GM12874 (cell line): Measurements from ENCODE around the gene AGAP3.

Experiments
- CTCF ChIP-seq: IDR thresholded peaks from 2 replicates; pipeline ENCODE4 v1.5.1; 2011; ENCODE audit warnings: low read depth, mild to moderate bottlenecking, control low read depth, low read length, moderate library complexity; ENCODE audit not compliant: insufficient read depth

Gene AGAP3

GRCh38 chr7:151132461-151133205 lies 46.4 kb downstream of the AGAP3 start:
- TF ChIP-seq CTCF: no peak

DNA sequence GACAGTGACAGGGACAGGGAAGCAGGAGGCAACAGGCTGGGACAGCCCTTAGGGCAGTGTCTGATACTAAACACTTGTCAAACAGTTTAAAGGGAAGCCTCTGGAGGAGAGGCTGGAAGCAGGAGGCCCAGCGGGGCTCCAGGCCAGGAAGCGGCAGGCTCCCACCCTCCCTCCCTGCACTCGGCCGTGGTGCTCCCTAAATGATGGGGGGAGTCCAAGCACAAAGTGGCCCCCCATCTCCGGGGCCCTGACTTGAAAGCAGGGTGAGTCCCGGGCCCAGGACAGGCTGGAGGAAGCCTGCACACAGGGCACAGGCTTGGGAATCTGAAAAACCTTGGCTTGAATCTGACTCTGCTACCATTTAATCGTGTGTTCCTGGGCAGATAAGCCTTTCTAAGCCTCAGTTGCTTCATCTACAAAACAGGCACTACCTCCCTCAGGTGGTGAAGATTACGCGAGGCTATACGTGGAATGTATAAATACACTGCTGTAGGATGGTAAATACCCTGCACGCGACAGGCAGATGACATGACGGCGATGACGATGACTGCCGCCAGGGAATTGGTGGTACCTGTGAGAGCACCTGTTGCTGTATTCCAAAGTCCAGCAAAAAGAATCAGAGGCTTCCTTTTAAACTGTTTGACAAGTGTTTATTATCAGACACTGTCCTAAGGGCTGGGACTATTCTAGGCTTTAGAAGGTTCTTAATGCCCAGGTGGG lies 47.2 kb downstream of the AGAP3 start:
- TF ChIP-seq CTCF: no peak

- TF ChIP-seq CTCF: no peak
Observed at GRCh38 chr7:151133986-151134742, 47.9 kb downstream of the AGAP3 start.

- no peak for TF ChIP-seq CTCF
Observed at GRCh38 chr7:151134743-151135524, 48.7 kb downstream of the AGAP3 start.

DNA sequence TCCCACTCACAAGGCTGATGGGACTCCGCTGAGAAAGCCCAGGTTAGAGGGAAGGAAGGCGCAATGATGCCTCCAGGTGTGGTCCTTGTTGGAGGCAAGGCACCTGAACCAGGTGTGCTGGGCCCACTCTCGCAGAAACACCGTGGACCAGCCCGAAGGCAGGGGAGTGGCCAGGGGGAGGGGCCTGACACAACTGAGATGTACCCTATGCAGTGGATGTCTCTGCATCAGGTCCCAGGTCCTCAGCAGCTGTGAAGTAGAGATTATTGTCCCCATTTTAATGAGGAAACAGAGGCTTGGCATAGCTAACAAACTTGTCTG lies 49.2 kb downstream of the AGAP3 start:
- no peak for TF ChIP-seq CTCF

DNA sequence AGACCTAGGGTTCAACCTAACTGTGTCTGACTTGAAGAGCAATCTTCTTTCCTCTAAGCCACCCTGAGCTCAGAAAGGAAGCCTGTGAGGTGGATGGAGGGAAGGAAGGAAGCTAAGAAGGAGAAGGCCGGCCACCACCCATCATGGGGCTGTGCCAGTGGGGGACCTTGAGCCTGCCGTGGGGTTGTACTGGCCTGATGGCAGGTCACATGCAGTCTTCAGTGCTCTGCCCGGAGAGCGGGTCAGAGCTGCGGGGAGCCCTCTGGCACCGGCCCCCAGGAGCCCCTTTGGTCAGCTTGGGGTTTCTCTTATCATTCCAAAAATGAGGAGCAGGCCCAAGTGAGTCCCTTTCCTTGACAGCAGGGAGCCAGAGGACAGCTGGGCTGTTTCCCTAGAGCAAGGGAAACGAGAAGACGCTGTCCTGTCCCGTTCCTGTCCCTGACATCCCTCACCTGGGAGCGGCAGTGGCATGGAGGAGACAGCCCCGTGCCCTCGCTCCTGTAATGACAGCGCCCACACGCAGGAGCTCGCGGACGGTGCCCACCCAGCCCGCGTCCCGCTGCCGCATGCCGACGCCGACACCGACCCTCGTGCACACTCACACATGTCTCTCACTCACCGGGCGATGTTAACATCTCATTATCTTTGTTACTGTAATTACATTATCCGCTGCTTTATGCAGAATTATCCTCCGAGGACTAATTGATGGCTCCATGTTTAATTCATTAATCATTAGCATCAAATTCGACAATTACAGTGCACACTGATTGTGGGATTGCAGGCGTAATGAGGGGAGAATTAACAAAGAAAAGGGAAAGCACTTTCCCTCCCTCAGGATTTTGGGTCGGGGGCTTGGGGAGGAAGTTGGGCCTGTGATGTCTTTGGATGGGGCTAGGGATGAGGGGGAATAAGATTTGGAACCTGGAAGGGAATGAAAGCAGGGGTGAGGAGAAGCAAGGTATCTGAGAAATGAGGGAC lies 49.9 kb downstream of the AGAP3 start:
- TF ChIP-seq CTCF: no peak
